Measurements from ENCODE around the gene ASCL5. TPM values are rescaled to one million over a fixed set of nuclear protein-coding genes. Genes with fewer than 3 reads are reported as not detected.
A peak's percentile ranks its signal among the peaks of the same experiment; 100 is the strongest.

ASCL5 gene, protein sequence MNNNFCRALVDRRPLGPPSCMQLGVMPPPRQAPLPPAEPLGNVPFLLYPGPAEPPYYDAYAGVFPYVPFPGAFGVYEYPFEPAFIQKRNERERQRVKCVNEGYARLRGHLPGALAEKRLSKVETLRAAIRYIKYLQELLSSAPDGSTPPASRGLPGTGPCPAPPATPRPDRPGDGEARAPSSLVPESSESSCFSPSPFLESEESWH
- not detected for total RNA-seq

DNA sequence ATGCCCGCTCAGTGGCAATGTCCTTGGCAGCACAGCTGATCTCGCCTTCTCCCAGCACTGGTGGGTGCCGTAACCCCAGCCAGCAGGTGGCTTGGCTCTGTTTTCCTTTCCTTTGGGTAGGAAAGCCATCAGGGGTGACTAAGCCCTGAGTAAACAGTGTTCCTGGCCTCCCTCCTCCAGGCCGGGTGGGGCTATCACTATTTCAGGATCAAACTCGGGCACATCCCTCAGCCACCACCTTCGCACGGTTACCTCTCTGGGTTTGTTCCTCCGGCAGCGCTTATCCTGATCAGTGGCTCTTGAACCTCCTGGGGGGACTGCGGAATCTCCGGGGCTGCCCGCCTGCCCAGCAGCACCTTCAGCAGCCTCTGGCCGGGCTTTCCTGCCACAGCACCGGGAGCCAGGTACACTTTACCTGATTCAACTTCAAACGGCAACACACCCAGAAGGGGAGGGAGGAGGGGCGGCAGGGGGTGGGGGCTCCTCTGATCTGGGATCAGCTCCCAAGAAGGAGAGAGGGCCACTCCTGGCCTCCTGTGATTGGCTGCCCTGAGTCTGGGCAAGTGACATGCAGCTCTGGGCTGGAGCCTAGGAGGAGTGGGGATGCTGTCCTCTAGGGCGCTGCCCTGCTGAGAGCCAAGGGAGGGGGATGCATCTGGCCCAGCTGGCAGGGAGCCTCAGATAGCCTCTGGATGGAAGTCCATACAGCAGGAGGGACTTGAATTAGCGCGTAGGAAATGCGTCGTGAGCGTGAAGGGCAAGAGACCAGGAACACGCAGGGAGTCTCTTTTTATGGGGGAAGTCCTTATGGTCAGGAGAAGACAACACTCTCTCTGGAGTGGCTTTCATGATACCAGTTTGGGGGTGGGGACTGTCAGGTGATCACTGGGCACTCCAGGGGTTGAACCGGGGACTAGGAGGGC is at the start of gene ASCL5:
Gene ASCL5 (minus strand): TSS at position 353 of the 923 bp plus-strand sequence. CDS start 11,812 bp downstream, outside the sequence.
- no peak for DNase-seq (ENCODE audit: low spot score)
- Mint-ChIP-seq H3K9me3 (no peaks in the 10 kb centered on the region), H3K4me1 (ENCODE audit: low read depth in 2 of 2) (no peaks in the 10 kb centered on the region), H3K27ac (no peak within 1 kb of the TSS), H3K27me3 (peaks cover 9 to 19% of the 10 kb centered on the region in 2 donors), H3K36me3 (no peaks in the 10 kb centered on the region), H3K4me3 (no peak within 1 kb of the TSS)
- no peak for ATAC-seq

DNA sequence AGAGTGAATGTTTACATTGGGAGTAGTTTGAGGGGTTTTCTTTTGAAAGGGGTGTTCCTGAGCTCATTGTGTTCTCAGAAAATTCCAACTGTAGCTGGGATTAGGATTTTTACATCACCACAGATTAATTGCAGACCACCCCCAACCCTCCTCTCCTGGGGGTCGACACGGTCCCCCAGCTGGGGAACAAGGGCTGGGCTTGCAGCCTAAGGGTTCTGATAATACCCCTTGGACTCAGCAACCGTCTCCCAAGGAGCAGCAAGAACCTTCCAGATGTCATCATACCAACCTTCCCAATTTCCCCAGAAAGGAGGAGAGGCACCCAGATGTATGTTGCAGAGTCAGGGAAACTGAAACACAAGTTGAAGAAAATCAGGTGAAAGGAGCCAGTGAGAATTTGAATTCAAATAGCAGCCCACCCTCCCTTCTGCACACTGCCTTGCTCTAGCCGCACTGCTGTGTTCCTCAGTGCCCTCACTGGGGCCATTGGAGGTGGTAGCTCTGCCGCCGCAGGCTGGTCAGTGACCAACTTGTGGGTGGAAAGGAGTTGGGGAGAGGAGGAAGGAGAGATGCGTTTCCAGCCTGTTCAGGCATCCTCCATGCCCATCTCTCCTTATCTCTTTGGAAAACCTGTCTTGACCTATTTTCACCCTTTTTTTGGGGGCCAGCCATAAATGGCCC is 49.0 kb upstream of the ASCL5 start:
- H3K27ac Mint-ChIP-seq = no peak overlapping the region
- DNase-seq (ENCODE audit: low spot score) = no peak
- H3K36me3 Mint-ChIP-seq = no peaks in the 10 kb centered on the region
- H3K4me3 Mint-ChIP-seq = no peak overlapping the region
- H3K9me3 Mint-ChIP-seq = no peaks in the 10 kb centered on the region
- peaks cover 6 to 9% of the 10 kb centered on the region in 2 donors for H3K4me1 Mint-ChIP-seq (ENCODE audit: low read depth in 2 of 2)
- peaks cover 21 to 25% of the 10 kb centered on the region in 2 donors for H3K27me3 Mint-ChIP-seq
- ATAC-seq = no peak

DNA sequence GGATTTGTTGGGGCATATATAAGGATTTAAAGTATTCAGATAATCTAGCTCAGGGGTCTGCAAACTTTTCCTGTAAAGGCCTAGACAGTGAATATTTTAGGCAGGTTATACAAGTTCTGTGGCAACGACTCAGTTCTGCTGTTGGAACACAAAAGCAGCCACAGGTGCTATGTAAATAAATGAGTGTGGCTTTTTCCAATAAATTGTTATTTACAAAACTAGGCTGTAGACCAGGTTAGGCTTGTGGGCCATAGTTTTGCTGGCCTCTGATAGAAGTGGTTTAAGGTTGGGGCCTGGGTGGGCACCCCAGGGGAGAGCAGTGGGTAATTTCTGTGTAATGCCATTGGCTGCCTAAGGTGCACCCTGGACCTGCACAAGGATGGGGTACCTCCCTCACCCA is 46.8 kb upstream of the ASCL5 start:
- DNase-seq (ENCODE audit: low spot score) (no peak), ATAC-seq (no peak)
- Mint-ChIP-seq H3K27ac (no peak overlapping the region), H3K9me3 (no peaks in the 10 kb centered on the region), H3K36me3 (no peaks in the 10 kb centered on the region), H3K4me3 (no peak overlapping the region), H3K27me3 (peaks cover 8 to 15% of the 10 kb centered on the region in 2 donors), H3K4me1 (ENCODE audit: low read depth in 2 of 2) (peaks cover 6 to 14% of the 10 kb centered on the region in 2 donors)

DNA sequence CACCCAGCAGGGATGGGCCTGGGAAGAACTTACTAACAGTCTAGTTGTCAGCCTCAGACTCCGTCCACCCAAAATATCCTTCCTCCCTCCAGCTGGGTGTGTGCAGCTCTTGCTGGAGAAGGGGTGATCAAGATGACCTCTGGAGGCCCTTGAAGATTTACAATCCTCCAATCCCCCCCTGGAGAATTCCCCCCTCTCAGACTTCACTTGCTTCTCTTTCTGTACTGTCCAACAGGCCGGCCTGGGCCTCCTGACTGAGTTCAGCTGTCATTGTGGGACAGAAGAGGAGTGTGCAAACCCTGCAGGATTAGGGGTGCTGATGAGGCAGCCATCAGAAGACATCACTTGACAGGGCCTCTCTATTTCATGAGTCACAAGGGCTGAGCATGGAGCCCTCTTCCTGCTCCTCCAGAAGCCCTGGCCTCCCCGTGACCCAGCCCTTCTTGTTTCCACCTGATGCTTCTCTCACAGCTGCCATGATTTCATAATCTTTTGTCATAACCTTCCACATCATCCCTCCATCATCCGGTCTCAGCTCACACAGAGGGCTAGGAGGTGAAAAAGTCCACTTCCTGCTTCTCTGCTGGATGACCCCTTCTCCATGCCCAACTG is 46.1 kb upstream of the ASCL5 start:
- Mint-ChIP-seq H3K4me1 (ENCODE audit: low read depth in 2 of 2) (peaks cover 6 to 14% of the 10 kb centered on the region in 2 donors), H3K27ac (no peak overlapping the region), H3K9me3 (no peaks in the 10 kb centered on the region), H3K36me3 (no peaks in the 10 kb centered on the region), H3K27me3 (peaks cover 8 to 15% of the 10 kb centered on the region in 2 donors), H3K4me3 (no peak overlapping the region)
- ATAC-seq (no peak), DNase-seq (ENCODE audit: low spot score) (no peak)

DNA sequence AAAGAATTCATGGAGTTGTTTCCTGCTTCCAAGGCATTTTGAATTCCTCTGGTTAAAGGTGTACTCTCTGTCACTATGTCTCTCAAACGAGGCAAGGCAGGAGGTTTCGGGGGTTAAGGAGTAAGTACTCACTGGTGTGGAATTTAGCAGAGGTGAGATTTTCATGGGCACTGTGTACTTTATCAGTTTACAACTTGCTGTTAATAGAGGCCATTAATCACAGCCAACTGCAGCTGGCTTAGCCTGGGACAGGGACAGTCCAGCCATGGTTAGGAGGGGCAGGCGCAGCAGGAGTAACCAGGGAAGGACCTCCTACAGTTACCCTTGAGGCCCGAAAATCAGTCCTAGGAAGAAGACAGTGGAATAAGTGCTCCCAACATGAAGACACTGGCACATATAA is 45.3 kb upstream of the ASCL5 start:
- H3K27ac Mint-ChIP-seq = no peak overlapping the region
- H3K27me3 Mint-ChIP-seq = peaks cover 8 to 15% of the 10 kb centered on the region in 2 donors
- H3K9me3 Mint-ChIP-seq = no peaks in the 10 kb centered on the region
- ATAC-seq (no peak), DNase-seq (ENCODE audit: low spot score) (no peak)
- no peaks in the 10 kb centered on the region for H3K36me3 Mint-ChIP-seq
- peak overlapping the region; percentile 79 for H3K4me3 Mint-ChIP-seq
- peaks cover 6 to 14% of the 10 kb centered on the region in 2 donors for H3K4me1 Mint-ChIP-seq (ENCODE audit: low read depth in 2 of 2)

DNA sequence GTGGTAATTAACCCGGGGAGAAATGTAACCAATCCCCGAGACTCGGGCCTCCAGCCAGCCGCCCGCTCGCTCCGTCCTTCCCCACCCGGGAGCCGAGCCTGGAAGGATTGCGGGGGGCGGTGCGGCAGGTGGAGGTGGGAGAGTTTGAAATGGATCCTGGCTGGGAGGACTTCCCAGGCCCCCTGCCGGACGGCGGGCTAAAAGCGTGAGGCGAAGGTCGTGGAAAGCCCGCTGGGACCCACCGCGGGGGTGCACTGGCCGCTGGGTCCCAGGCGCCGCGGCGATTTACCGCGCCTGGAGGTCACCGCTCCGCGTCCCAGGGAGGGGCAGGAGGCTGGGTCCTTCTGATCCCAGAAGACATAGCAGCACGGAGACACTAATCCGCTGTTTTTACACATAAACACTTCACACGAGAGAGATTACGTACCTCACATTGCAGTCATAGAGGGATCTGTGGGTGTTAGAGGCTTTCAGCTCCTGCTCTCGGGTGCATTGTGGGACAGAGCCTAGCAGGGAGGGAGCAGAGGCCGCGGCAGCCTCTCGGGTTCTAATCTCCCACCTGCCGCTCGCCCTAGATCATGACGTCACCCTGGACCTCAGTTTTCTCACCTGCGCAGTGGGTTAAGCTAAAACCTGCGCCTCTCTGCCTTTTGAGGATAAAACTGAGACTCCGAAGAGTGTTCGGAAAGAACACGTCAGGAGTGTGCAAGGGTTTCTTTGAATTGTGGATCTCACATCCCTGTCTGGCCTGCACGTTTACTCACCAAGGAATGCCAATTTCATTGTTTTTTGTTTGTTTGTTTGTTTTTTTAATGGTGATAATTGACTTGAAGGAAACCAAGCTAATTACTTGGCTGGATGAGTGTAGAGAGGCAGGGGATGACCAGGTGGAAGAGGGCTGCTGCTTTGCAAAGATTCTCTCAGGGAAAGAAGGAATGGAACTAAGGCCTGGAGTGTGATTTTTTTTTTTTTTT is 44.4 kb upstream of the ASCL5 start:
- Mint-ChIP-seq H3K36me3 (no peaks in the 10 kb centered on the region), H3K9me3 (no peaks in the 10 kb centered on the region), H3K27me3 (peaks cover 8 to 15% of the 10 kb centered on the region in 2 donors), H3K4me3 (peak overlapping the region; percentile 79), H3K27ac (peak overlapping the region; percentile 37 to 74), H3K4me1 (ENCODE audit: low read depth in 2 of 2) (peaks cover 6 to 14% of the 10 kb centered on the region in 2 donors)
- DNase-seq (ENCODE audit: low spot score) = peak; percentile 63
- peak; percentile 70 to 73 for ATAC-seq

DNA sequence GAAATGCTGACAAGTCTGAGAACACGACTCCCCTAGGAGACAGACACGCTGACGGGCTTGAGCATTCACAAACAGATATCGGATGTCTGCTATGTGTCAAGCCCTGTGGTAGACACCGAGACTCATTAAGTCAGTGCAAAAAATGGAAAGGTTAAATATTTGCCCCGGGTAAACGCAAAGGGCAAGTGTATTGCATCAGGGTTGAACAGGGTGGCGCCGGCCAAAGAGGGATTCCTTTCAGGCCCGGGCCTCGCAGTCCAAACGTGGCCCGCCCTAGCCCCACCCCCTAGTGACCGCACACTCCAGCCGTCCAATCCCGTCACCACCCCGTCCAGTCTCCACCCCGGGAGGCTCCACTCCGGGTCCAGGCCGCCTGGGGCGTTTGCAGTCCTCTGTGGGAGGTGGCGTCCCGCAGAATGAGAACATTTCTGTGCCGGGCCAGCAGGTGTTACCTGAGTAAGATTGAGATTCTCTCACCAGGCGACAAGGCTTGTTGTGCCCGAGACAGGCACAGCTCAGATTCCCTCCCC is 43.6 kb upstream of the ASCL5 start:
- peak overlapping the region; percentile 79 for H3K4me3 Mint-ChIP-seq
- peaks cover 6 to 14% of the 10 kb centered on the region in 2 donors for H3K4me1 Mint-ChIP-seq (ENCODE audit: low read depth in 2 of 2)
- H3K9me3 Mint-ChIP-seq = no peaks in the 10 kb centered on the region
- H3K36me3 Mint-ChIP-seq = no peaks in the 10 kb centered on the region
- H3K27ac Mint-ChIP-seq = peak overlapping the region in 1 of 2 donors; percentile 74
- peak; percentile 86 for DNase-seq (ENCODE audit: low spot score)
- peaks cover 8 to 18% of the 10 kb centered on the region in 2 donors for H3K27me3 Mint-ChIP-seq
- ATAC-seq = peak; percentile 98 to 99

DNA sequence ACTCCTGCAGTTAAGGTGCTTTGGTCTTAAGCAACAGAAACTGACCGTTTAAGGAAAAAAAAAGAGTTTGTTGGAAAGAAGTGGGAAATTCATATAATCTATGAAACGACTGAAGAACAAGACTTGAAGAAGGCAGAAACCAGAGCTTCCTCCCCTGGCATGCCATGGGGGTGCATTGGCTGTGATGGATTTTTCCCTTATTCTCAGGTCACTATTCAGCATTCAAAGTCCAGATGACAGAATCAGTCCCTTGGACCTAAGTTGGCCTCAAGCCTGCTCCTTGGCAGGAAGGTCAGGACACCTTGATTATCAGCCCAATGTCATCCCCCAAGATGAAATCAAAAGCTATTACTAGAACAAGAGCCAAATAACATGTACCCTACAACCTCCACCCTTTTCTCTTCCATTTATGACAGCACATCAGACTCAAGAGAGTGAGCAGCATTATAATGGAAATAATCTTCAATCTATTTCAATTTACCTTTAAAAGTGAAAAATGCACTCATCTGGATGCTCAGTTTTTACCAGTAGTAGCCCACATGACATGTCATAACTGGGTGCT is 43.1 kb upstream of the ASCL5 start:
- peaks cover 6 to 14% of the 10 kb centered on the region in 2 donors for H3K4me1 Mint-ChIP-seq (ENCODE audit: low read depth in 2 of 2)
- no peak for DNase-seq (ENCODE audit: low spot score)
- no peak for ATAC-seq
- no peaks in the 10 kb centered on the region for H3K36me3 Mint-ChIP-seq
- H3K4me3 Mint-ChIP-seq = peak overlapping the region; percentile 79
- no peak overlapping the region for H3K27ac Mint-ChIP-seq
- no peaks in the 10 kb centered on the region for H3K9me3 Mint-ChIP-seq
- H3K27me3 Mint-ChIP-seq = peaks cover 8 to 15% of the 10 kb centered on the region in 2 donors

DNA sequence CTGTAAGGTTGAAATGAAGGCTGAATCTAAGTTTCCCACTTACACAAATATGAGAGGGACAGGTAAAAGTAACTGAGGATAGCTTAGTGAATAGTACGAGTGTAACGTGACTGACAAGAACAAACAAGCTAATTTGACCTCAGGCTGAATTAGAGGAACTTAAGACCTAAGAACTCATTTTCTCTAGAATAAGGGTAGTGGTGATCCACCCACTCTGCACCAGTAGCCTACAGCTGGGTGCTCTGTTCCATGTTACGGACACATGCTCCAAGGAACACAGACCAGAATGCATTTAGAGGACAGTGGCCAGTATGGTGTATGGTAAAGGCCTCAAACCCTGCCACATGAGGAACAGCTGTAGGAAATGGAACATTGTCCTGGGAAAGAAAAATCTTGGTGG is 42.2 kb upstream of the ASCL5 start:
- no peaks in the 10 kb centered on the region for H3K9me3 Mint-ChIP-seq
- no peak overlapping the region for H3K27ac Mint-ChIP-seq
- peaks cover 6 to 14% of the 10 kb centered on the region in 2 donors for H3K4me1 Mint-ChIP-seq (ENCODE audit: low read depth in 2 of 2)
- ATAC-seq (no peak), DNase-seq (ENCODE audit: low spot score) (no peak)
- no peak overlapping the region for H3K4me3 Mint-ChIP-seq
- peaks cover 14 to 19% of the 10 kb centered on the region in 2 donors for H3K27me3 Mint-ChIP-seq
- H3K36me3 Mint-ChIP-seq = no peaks in the 10 kb centered on the region

DNA sequence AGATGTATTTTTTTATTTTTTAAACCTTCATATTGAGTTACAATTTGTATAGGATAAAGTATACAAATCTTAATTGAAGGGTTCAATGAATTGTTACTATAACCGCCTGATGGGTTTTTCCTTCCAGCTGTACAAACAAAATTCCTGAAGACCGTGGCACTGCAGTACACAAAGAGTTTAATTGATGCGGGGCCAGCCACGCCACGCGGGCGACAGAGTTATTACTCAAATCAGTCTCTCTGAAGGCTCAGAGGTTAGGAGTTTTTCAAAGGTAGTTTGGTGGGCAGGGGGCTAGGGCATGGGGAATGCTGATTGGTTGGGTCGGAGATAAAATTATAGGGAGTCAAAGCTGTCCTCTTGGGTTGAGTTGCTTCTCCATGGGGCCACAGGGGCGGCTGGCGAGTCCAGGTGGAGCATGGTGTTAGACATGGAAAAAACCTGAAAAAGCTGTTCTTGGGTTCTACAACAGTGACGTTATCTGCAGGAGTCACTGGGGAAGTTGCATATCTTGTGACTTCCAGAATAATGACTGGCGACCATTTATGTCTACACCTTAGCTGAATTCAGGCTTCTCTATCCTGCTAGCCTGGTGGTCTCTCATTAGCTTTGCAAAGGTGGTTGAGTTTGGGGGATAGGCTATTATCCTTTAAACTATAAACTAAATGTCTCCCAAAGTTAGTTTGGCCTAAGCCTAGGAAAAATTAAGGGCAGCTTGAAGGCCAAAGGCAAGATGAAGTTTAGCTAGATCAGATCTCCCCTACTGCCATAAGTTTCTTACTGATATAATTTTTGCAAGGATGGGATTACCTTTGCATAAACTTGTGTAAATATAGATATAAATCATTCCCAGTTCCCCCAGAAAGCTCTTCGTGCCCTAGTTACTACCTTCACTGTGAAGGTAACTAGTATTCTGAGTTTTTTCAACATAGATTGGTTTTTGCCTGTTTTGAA is 40.3 kb upstream of the ASCL5 start:
- H3K27ac Mint-ChIP-seq = no peak overlapping the region
- no peaks in the 10 kb centered on the region for H3K36me3 Mint-ChIP-seq
- peaks cover 14 to 16% of the 10 kb centered on the region in 2 donors for H3K27me3 Mint-ChIP-seq
- peaks cover 6 to 14% of the 10 kb centered on the region in 2 donors for H3K4me1 Mint-ChIP-seq (ENCODE audit: low read depth in 2 of 2)
- H3K9me3 Mint-ChIP-seq = no peaks in the 10 kb centered on the region
- ATAC-seq = no peak
- H3K4me3 Mint-ChIP-seq = no peak overlapping the region
- no peak for DNase-seq (ENCODE audit: low spot score)

DNA sequence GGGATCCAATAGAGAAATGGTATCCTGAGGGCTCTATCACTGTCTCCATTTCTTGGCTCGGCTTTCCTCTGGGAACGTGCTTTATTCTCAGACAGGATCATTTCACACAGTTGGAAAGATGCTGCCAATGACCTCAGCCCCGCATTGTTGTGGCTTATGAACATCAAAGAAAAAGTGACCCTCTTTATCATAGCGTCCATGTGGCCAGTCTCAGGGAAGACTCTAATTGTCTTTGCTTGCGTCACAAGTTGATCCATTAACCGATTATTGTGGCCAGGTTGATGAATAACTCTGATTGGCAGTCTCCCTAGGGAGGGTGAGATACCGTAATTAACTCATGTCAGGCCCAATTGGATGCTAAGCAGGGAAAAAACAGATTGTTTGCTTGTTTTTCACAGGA is 37.7 kb upstream of the ASCL5 start:
- H3K27ac Mint-ChIP-seq = no peak overlapping the region
- H3K27me3 Mint-ChIP-seq = peaks cover 15% of the 10 kb centered on the region in 2 donors
- no peaks in the 10 kb centered on the region for H3K4me1 Mint-ChIP-seq (ENCODE audit: low read depth in 2 of 2)
- ATAC-seq (no peak), DNase-seq (ENCODE audit: low spot score) (no peak)
- H3K36me3 Mint-ChIP-seq = no peaks in the 10 kb centered on the region
- no peak overlapping the region for H3K4me3 Mint-ChIP-seq
- H3K9me3 Mint-ChIP-seq = no peaks in the 10 kb centered on the region
